Gastrocnemius medialis (tissue), 4 donors: ENCODE results near the gene KCNH4.

Experiments used
- POLR2A ChIP-seq, 2 donors: fragments of 450-650 bp; IDR thresholded peaks; one replicate each; pipeline ENCODE4 v1.6.1; 2017; ENCODE audit warnings: antibody characterized with exemption in 2 of 2, mild to moderate bottlenecking in 2 of 2, moderate library complexity in 2 of 2
- TF ChIP-seq, protein P1 (sequence below), 5 experiments: fragments of 450-650 bp in 3 of 5; fragments of 200-600 bp in 2 of 5; sonication (generic) in 2 of 5; IDR thresholded peaks in 4 of 5; conservative IDR thresholded peaks in 1 of 5; 1 replicate in 4 of 5; 2 replicates in 1 of 5; pipeline ENCODE4 v1.5.1; 2016 to 2019; ENCODE audit warnings: antibody characterized with exemption in 5 of 5, mild to moderate bottlenecking in 3 of 5, moderate library complexity in 3 of 5

DNA sequence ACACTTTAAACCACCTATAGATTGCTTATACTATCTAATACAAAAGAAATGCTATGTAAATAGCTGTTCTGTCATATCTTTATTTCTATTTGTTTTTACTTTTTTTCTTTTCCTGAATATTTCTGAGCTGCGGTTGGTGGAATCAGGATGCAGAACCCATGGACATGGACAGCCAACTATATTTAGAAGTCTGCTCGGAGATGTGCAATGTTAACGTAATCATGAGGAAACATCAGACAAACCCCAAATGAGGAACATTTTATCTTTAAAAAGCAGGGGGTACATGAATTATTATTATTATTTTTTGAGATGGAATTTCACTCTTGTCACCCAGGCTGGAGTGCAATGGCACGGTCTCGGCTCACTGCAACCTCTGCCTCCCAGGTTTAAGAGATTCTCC is 44.7 kb upstream of the KCNH4 start:
- no peak for TF ChIP-seq POLR2A (IDR thresholded peaks at IDR 0.05)
- TF ChIP-seq, protein P1, sequence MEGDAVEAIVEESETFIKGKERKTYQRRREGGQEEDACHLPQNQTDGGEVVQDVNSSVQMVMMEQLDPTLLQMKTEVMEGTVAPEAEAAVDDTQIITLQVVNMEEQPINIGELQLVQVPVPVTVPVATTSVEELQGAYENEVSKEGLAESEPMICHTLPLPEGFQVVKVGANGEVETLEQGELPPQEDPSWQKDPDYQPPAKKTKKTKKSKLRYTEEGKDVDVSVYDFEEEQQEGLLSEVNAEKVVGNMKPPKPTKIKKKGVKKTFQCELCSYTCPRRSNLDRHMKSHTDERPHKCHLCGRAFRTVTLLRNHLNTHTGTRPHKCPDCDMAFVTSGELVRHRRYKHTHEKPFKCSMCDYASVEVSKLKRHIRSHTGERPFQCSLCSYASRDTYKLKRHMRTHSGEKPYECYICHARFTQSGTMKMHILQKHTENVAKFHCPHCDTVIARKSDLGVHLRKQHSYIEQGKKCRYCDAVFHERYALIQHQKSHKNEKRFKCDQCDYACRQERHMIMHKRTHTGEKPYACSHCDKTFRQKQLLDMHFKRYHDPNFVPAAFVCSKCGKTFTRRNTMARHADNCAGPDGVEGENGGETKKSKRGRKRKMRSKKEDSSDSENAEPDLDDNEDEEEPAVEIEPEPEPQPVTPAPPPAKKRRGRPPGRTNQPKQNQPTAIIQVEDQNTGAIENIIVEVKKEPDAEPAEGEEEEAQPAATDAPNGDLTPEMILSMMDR (IDR thresholded peaks at IDR 0.05 in 4 of 5, conservative IDR thresholded peaks at IDR 0.05 in 1 of 5): no peak
